NCI-H2107 (cell line): ENCODE results near the gene PLCH1.

Source experiments
- DNase-seq: peaks from one replicate; lab custom pipeline; 2025; lab: John Stamatoyannopoulos, UW

The PLCH1 gene

GRCh38 chr3:155377847-155378246 lies 367.0 kb downstream of the PLCH1 start:
- no peak for DNase-seq

GRCh38 chr3:155377071-155377470 lies 367.8 kb downstream of the PLCH1 start:
- no peak for DNase-seq

DNA sequence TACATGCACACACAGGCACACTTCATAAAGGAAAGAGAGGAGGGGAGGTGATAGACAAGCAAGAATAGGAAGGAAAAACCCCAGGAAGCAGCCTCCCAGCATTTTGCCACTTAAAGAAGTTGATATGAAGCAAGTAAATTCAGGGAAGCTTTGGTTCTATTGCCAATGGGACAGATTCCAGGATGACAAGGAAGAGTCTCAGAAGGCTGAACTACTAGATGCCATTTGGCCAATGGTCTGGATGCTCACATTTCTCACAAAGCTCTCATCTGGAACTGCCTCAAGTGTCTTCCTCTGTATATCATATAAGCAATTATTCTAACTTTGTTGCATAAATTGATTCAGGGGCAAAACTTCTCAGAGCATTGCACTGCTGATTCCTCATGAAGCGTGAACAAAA lies 372.6 kb downstream of the PLCH1 start:
- no peak for DNase-seq

GRCh38 chr3:155370764-155371503 lies 373.9 kb downstream of the PLCH1 start:
- DNase-seq = no peak

- no peak for DNase-seq
Observed at GRCh38 chr3:155370198-155370597, 374.7 kb downstream of the PLCH1 start.

DNA sequence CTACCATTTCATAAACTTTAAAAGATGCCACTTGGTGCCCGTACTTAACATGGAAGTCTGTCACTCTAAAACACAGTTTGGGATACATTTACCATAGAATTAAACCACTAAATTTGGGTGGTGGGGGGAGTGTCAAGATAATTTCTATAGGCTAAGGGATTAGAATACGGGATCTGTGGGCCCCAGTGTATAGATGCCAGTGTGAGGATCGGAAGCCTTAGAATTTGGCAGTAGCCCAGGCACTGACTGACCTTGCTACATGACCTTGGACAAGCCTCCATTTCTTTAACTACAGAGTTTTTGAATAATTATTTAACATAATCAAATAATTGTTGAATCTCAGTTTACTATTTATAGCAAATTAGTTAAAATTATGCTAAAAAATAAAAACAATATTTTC lies 375.1 kb downstream of the PLCH1 start:
- no peak for DNase-seq

- DNase-seq = no peak
Observed at GRCh38 chr3:155369244-155369643, 375.6 kb downstream of the PLCH1 start.

DNA sequence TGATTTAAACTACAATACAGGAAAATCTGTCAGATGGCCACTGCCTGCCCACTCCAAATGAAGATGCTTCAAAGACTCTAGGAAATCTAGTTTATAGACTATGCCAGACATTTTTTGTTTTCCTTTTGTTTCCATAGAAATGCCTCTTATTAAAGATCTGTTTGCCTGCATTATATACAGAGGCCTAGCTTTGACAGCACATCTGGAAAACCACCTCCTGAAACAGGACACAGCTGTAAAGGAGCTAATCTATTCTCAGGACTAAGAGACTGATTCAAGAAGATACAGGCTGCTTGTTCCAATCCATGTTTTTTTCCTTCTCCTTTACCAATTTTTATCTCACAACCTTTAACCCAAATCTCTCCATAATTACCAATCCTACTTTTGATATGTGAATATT lies 376.1 kb downstream of the PLCH1 start:
- no peak for DNase-seq

DNA sequence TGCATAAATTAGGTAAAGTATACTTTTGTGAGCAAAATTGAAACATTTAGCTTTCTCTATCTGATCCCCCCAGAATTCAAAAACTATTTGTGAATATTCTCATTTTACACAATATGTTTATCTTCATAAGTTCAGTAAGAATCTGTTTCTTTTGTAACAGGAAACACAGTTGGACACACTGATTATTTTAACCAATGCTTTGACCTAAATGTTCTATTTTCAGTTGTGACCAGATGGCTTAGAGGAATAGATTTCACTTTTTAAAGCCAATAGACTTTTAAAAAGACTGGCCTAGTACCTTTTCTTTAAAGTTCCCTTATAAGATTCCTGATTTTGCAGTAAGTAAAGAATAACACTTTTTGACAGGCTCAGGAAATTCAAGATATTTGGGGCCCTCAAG lies 377.4 kb downstream of the PLCH1 start:
- no peak for DNase-seq

DNA sequence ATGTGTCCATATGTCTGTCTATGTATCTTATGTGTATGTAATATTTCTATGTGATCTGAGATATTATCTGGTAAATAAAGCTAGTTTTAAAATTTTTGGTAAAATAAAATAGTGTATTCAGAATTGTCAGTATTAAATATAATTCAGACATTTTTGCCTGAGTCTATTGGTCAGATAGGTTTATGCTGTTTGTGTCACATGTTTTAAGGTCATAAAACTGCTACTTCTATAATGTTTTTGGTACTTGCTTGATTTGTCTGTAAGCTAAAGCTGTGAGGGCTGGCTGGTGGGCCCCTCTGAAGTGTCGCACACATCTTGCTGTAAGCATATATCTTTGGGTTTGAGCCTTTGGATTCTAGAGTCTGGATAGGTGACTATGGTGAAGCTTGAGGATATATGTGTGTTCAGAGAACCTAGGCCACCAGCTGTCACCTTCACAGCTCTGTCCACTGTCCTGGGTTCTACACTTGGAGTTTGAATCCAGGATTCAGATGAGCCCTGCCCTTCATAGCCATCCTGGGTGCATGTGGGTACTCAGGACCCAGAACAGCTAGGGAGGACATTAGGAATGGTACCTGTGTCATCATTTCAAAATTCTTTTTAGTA lies 379.6 kb downstream of the PLCH1 start:
- no peak for DNase-seq

- DNase-seq = no peak
Observed at GRCh38 chr3:155364492-155364891, 380.4 kb downstream of the PLCH1 start.

- DNase-seq = no peak
Observed at GRCh38 chr3:155363690-155364070, 381.2 kb downstream of the PLCH1 start.

- no peak for DNase-seq
Observed at GRCh38 chr3:155362808-155363689, 381.8 kb downstream of the PLCH1 start.

- DNase-seq = no peak
Observed at GRCh38 chr3:155360281-155360680, 384.6 kb downstream of the PLCH1 start.

DNA sequence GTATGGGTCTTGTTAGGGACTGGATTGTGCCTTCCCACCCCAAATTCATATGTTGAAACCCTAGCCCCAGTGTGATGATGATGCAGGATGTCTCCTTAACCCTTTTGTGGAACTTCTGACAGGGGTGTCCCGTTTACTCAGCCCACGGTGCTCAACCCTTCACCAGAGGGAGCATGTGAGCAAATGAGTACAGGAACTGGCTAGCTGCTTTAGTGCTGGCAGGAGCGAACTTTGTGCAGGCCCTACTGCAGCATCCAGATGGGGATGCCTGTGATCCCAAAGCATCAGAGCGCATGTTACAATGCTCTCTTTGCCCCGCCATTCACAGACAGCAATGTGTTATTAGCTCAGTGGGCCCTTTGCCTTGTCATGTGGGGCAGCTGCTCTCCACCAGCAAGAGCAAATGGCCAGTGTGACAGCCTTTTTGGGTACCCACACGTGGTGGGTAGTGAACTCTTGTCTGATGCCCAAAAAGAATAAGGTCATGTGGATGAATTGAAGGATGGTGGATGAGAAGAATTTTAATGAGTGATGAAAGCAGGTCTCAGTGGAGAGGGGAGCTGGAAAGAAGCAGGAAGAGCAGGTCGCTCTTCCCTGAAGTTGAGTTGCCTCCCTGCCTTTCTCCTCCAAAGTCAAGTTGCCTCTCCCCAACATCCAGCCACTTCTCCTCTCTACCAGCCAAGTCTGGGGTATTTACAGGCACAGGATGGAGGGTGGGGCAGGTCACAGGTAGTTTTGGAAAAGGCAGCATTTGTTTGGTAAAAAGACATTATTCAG lies 388.1 kb downstream of the PLCH1 start:
- no peak for DNase-seq

DNA sequence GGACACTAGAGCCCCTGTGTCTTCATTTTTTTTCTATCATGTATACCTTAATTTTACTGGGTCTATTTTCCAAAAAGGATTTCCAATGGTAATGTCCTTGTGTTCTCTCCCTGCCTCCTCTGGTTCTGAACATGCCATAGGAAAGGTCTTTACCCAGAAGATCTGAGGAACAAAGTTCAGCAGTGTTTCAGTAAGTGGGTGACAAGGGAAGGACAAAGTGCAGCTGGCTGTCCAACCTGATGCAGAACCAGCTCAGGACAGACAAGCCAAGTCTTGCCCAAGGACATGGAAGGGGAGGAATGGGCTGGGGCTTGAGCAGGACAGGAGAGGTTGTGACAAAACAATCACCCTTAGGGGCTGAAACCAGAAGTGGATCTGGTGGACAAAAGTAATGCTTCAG lies 390.2 kb downstream of the PLCH1 start:
- no peak for DNase-seq

- DNase-seq = no peak
Observed at GRCh38 chr3:155352900-155353490, 391.9 kb downstream of the PLCH1 start.

- DNase-seq = no peak
Observed at GRCh38 chr3:155350571-155350970, 394.3 kb downstream of the PLCH1 start.

DNA sequence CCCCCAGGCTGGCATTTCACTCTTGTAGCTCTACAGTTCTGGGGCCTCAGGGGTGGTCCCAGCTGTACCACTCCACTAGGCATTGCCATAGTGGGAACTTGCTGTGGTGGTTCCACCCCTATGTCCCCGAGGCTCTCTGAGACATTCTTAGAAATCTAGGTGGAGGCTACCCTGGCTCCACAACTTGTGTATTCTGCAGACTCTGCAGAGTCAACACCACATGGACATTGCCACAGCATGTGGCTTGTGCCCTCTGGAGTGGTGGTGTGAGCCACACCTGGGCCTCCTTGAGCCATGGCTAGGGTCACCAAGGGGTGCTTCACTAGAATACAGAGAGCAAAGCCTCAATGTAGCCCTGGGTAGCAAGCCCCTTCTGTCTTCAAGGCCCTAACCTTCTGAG lies 397.0 kb downstream of the PLCH1 start:
- no peak for DNase-seq

DNA sequence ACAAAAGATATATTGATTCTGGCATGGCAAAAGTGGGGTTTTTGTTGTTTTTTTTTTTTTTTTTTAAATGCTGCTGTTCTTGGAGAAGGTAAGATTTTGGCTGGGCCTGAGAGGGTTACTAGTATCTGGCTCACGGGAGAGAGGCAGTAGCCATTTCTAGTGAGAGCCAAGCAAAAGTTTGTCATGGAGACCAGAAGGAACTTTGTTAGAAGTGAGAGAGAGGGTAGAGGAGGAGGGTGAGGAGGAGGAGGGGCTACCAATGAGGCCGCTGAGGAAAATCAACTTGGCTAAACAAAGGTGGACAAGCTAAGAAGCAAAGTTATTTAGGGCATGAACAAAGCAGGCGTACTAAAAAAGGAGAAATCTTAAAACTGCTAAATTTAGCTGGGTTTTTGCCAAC lies 402.5 kb downstream of the PLCH1 start:
- DNase-seq = no peak

GRCh38 chr3:155339052-155339451 lies 405.8 kb downstream of the PLCH1 start:
- no peak for DNase-seq
